GM12872 (cell line): Measurements from ENCODE around the gene HYI.

Experiments used
- TF ChIP-seq, protein P1 (sequence below): IDR thresholded peaks from 3 replicates; pipeline ENCODE4 v1.5.1; 2011; ENCODE audit warnings: low read depth, mild to moderate bottlenecking, low read length, moderate library complexity; ENCODE audit not compliant: insufficient read depth

Gene HYI, protein sequence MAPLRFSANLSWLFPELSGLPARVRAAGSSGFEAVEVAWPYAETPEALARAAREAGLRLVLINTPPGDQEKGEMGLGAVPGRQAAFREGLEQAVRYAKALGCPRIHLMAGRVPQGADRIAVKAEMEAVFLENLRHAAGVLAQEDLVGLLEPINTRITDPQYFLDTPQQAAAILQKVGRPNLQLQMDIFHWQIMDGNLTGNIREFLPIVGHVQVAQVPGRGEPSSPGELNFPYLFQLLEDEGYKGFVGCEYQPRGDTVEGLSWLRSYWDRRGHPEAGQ

DNA sequence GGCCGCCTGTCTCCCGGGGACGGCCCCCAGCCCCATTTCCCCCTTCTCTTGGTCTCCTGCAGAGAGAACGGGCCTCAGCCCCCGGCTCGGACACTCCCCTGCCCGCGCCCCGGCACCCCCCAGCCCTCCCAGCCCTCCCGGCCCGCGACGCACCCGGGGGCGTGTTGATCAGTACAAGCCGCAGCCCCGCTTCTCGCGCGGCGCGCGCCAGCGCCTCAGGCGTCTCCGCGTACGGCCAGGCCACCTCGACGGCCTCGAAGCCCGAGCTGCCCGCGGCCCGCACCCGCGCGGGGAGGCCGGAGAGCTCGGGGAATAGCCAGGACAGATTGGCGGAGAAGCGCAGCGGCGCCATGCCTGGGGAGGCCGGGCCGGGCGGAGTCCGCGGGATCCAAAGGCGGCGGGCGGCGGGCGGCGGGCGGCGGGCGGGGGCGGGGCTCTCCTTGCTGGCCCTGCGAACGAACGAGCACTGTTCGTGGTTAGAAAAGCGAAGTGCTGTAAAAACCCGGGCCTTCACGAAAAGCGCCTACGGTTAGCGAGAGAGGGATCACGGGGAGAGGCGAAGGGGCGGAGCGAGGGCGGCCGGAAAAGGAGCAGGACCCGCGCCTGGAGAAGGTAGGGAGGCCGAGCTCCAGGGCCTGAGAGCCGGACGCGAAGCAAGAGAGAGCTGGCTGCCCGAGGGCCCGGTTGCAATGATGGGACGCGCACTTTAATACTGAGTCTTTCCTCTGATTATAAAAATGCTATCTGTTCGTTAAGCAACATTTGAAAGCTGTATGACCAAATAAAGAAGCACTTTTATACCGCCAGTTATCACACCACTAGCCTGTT, at the start of gene HYI:
HYI (minus strand) TSS at position 490 of the 828 bp plus-strand sequence; CDS start at position 352, 138 bp downstream.
- TF ChIP-seq, protein P1, sequence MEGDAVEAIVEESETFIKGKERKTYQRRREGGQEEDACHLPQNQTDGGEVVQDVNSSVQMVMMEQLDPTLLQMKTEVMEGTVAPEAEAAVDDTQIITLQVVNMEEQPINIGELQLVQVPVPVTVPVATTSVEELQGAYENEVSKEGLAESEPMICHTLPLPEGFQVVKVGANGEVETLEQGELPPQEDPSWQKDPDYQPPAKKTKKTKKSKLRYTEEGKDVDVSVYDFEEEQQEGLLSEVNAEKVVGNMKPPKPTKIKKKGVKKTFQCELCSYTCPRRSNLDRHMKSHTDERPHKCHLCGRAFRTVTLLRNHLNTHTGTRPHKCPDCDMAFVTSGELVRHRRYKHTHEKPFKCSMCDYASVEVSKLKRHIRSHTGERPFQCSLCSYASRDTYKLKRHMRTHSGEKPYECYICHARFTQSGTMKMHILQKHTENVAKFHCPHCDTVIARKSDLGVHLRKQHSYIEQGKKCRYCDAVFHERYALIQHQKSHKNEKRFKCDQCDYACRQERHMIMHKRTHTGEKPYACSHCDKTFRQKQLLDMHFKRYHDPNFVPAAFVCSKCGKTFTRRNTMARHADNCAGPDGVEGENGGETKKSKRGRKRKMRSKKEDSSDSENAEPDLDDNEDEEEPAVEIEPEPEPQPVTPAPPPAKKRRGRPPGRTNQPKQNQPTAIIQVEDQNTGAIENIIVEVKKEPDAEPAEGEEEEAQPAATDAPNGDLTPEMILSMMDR, result no peak

GRCh38 chr1:43499898-43500297, 46.2 kb upstream of the HYI start:
- TF ChIP-seq, protein P1, result no peak

GRCh38 chr1:43495204-43495603, 41.5 kb upstream of the HYI start:
- TF ChIP-seq, protein P1, result no peak

GRCh38 chr1:43493661-43494450, 40.1 kb upstream of the HYI start:
- TF ChIP-seq, protein P1, result no peak

DNA sequence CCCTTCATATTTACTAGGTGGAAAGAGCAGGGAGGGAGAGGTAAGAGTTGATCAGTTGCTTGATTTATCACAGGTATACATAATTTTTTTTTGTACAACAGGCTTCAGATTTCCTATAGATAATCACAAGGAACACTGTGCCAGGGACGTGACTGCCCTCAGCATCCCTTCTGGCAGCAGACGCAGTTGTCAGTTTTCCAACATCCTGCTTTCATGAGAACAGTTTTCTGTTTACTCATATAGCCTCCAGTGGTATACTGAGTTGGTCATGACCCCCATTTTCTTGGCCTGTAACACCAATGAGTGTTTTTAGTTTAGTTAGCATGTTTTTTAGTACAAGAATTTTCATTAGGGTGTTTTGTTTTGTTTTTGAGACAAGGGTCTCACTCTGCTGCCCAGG, 39.1 kb upstream of the HYI start:
- TF ChIP-seq, protein P1, result no peak

DNA sequence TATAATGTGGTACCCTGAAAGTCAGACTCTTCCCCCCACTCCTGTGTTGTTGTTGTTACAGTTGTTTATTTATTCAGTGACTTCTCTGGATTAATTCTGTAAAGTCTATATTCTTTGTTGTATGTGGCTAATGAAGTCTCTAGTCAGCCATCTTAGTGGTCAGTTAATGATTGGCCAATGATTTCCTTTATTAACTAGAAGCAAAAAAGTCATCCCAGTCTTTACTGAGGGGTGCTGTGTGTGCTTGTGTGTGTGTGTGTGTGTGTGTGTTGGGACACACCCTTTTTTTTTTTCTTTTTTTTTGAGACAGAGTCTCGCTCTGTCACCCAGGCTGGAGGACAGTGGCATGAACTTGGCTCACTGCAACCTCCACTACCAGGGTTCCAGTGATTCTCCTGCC, 37.3 kb upstream of the HYI start:
- TF ChIP-seq, protein P1, result no peak

DNA sequence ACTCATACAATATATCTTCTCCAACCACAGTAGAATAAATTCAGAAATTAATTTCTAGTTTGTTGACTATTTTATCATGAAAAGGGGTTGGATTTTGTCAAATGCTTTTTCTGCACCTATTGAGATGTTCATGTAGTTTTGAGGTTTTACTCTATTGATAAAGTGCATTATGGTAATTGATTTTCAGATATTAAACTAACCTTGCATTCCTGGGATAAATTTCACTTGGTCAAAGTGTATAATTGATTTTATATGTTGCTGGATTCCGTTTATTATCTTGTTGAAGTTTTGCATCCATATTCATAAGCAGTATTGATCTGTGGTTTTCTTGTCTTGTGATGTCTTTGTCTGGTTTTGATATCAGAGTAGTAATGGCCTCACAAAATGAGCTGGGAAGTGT, 34.4 kb upstream of the HYI start:
- TF ChIP-seq, protein P1, result no peak
